Myocyte (in vitro differentiated cells): ENCODE data around the gene SRP54. TPM values are rescaled to one million over a fixed set of nuclear protein-coding genes. Genes with fewer than 3 reads are reported as not detected.
"Not testable (repeated sequence)": the region's sequence is repeated elsewhere in the genome, so short reads cannot be mapped to it uniquely, and the experiment has no call there.

Source experiments
- DNase-seq: peaks from one replicate; pipeline ENCODE4 v3.0.0-alpha.2; 2012; ENCODE audit warnings: low read depth
- total RNA-seq: library from RNA; depleted of rRNA; stranded (reverse); fragments of >200 nt; gene quantifications from 2 replicates; pipeline ENCODE4 v1.2.3, GENCODE V29; 2014

Gene SRP54
- total RNA-seq, 1 donor from 2014 or later = 85.1 TPM

DNA sequence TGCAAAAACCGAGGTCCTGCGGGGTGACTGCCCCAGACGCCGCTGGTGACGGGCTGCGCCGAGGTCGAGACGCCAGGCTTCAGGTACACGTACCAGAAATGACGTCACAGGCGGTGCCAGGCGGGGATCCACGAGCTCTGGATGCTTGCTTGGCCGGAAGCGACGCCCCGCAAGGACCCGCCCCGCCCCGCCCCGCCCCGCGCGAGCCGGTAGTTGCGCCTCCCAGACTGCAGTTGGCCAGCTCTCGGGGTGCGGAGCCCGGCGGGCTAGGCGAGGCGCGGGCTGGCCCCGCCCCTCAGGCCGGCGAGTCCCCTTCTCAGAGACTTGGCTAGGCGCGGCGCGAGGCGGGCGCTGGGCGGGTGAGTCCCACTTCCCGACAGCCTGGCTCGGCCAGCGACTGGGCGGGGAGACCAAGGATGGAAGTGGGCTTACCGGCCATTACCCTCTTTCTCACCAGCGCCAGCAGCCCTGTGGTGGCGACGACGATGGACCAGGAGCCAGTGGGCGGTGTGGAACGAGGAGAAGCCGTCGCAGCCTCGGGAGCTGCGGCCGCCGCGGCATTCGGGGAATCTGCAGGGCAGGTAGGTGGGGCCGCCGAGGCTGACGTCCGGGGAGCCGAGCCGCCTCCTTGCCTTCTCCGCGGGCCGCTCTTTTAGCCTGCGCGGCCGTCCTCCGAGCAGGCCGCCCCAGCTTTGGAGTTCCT is 63.4 kb downstream of the SRP54 start, which contains the start of gene FAM177A1:
Gene FAM177A1 (plus strand): TSS at position 225 of the 703 bp plus-strand sequence. CDS start 192 bp downstream, at position 417.
- DNase-seq = peak; percentile 97

DNA sequence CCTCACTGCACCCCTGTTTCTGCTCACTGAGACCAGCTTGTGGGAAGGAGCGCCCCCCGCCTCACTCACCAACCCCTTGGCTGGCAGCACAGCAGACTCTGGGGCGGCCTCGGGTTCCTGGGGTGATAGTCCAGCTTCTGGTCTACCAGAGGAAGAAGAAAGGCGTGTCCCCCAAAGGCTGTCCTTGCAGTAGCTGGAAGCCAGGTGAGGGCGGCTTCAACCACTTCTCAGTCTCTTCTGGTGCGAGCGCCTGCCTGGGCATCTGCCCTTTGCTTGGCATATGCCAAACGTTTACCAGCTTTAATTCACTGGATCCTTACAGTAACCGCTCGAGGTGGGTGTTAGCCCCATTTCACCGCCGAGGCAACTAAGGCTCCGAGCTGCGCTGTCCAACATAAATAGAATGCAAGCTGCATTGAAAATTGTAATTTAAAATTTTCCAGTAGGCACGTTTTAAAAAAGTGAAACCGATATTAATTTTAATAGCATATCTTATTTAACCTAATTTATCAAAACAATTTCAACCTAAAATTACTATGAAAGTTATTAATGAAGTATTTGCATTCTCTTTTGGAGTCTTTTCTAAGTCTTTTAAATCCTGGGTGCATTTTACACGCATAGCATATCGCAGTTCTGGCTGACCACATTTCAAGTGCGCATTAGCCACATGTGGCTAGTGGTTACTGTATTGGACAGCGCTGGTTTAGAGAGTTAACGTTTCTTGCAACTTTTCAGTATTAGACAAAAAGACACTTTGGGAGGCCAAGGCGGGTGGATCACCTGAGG is 64.2 kb downstream of the SRP54 start:
- DNase-seq = no peak

GRCh38 chr14:35047976-35048513 is 65.3 kb downstream of the SRP54 start:
- DNase-seq = no peak

DNA sequence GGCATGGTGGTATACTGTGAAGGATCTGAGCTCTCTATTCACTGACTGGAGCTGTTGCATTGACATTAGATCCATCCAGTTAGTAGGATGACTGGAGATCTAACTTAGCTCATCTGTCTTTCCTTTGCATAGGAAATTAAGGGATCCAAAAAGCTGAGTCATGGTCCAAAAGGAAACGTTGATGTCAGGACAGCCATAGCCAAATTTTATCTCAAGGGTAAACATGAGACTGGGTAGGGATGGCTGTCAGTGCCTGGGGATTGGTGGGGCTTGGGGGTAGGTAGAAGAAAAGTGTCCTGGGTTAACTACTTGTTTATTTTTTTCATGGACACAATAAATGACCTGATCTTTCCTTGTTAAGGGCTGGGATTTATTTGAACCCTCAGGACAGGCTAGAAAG is 67.9 kb downstream of the SRP54 start:
- peak; percentile 88 for DNase-seq

GRCh38 chr14:35051796-35052195 is 69.0 kb downstream of the SRP54 start:
- DNase-seq = no peak

DNA sequence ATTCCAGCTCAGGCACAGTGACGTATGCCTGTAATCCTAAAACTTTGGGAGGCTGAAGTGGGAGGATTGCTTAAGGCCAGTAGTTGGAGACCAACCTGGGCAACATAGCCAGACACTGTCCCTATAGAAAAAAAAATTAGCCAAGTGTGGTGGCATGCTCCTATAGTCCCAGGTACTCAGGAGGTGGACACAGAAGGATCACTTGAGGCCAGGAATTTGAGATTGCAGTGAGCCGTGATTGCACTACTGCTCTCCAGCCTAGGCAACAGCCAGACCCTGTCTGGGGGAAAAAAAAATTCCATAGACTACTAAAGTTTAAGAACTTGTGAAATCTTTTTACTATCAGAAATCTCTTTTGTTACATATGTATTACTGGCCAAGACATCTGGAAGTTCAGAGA is 69.8 kb downstream of the SRP54 start:
- no peak for DNase-seq

GRCh38 chr14:35061113-35061791 is 78.5 kb downstream of the SRP54 start:
- DNase-seq = peak; percentile 12

DNA sequence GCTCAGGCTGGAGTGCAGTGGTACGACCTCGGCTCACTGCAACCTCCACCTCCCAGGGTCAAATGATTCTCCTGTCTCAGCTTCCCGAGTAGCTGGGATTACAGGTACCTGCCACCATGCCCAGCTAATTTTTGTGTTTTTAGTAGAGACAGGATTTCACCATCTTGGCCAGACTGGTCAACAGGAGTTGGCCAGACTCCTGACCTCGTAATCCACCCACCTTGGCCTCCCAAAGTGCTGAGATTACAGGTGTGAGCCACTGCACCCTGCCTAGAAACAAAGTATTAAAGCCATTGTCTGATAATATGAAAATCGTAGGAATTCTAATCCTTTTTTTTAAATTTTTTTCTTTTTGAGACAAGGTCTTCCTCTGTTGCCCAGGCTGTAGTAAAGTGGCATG is 82.9 kb downstream of the SRP54 start:
- not testable (repeated sequence) for DNase-seq

GRCh38 chr14:35068238-35069012 is 85.6 kb downstream of the SRP54 start:
- DNase-seq = no peak

- no peak for DNase-seq
These were observed 89.4 kb downstream of the SRP54 start for GRCh38 chr14:35072226-35072625.

DNA sequence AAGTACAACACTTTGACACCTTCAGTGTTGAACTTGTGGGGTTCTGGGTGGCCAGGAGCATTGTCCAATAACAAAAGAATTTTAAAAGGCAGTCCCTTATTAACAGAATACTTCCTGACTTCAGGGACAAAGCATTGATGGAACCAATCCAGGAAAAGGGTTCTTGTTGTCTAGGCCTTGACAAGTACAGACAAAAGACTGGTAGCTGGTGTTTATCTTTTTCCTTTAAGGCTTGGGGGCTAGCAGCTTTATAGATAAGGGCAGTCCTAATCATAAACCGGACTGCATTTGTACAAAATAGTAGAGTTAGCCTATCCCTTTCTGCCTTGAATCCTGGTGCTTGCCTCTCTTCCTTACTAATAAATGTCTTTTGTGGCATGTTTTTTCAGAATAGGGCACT is 90.7 kb downstream of the SRP54 start:
- DNase-seq = no peak

- no peak for DNase-seq
These were observed 95.3 kb downstream of the SRP54 start for GRCh38 chr14:35078082-35078481.

Other genes starting within 250 kb of the SRP54 start
- gene BAZ1A, start 107.6 kb upstream of the SRP54 start, total RNA-seq = 34.8 and 35.9 TPM in 2 replicates
- gene FAM177A1, start 63.3 kb downstream of the SRP54 start, total RNA-seq = 63.8 and 78.6 TPM in 2 replicates
- gene PPP2R3C, start 139.0 kb downstream of the SRP54 start, total RNA-seq = 45.7 and 52.2 TPM in 2 replicates
- 38.4 and 39.1 TPM in 2 replicates for gene PRORP, start 139.6 kb downstream of the SRP54 start, total RNA-seq